H1 (cell line): ENCODE results near the gene ANK3. TPM values are rescaled to one million over a fixed set of nuclear protein-coding genes. Genes with fewer than 3 reads are reported as not detected.

Experiments
- CTCF ChIA-PET: fragments of 300-600 bp; sonication (Branson Sonifier 250); formaldehyde crosslinking; loops from one replicate; lab custom pipeline; 2021; ENCODE audit not compliant: partially characterized antibody; lab: Charles Lee
- POLR2A ChIA-PET: fragments of 300-600 bp; sonication (Branson Sonifier 250); formaldehyde crosslinking; loops from one replicate; lab custom pipeline; 2021; ENCODE audit warnings: inconsistent platforms; ENCODE audit not compliant: partially characterized antibody; lab: Charles Lee
- DNase-seq, 2 experiments: peaks; one replicate each; pipeline versions ENCODE4 v3.0.0 to v3.0.0-alpha.2; 2010 to 2022; ENCODE audit warnings: low spot score in 2 of 2, low read depth in 1 of 2, mixed read lengths in 1 of 2
- FAIRE-seq: peaks from 2 replicates; lab custom pipeline; 2011; peaks lifted over from hg19 to GRCh38; lab: Jason Lieb, UNC
- H2AFZ ChIP-seq: 2 replicates; pipeline ENCODE4 v1.8.1; 2012; ENCODE audit warnings: low read length, inconsistent platforms
- H2AK5ac ChIP-seq: 2 replicates; pipeline ENCODE4 v1.6.1; 2013; ENCODE audit warnings: low read depth, low read length
- H2BK120ac ChIP-seq: replicated peaks from 2 replicates; pipeline ENCODE3; 2013; ENCODE audit warnings: low read depth, low read length, inconsistent platforms
- H2BK12ac ChIP-seq: 2 replicates; pipeline ENCODE4 v1.6.1; 2013; ENCODE audit warnings: low read depth, low read length
- H2BK15ac ChIP-seq: 2 replicates; pipeline ENCODE4 v1.6.1; 2013; ENCODE audit warnings: low read length
- H2BK20ac ChIP-seq: 2 replicates; pipeline ENCODE4 v1.6.1; 2013; ENCODE audit warnings: low read length
- H2BK5ac ChIP-seq: 2 replicates; pipeline ENCODE4 v1.6.1; 2013; ENCODE audit warnings: low read depth, low read length
- H3K14ac ChIP-seq: 2 replicates; pipeline ENCODE4 v1.6.1; 2013; ENCODE audit warnings: inconsistent platforms; ENCODE audit not compliant: insufficient read length
- H3K18ac ChIP-seq: 2 replicates; pipeline ENCODE4 v1.6.1; 2013; ENCODE audit warnings: low read length; ENCODE audit errors: extremely low read depth
- H3K23ac ChIP-seq: 2 replicates; pipeline ENCODE4 v1.6.1; 2013; ENCODE audit warnings: inconsistent platforms; ENCODE audit not compliant: insufficient read length
- H3K23me2 ChIP-seq: 2 replicates; pipeline ENCODE4 v1.6.1; 2013; ENCODE audit warnings: low read depth, low read length
- H3K27ac ChIP-seq: 2 replicates; pipeline ENCODE4 v1.6.1; 2011; ENCODE audit warnings: low read depth, low read length, inconsistent platforms
- H3K27me3 ChIP-seq, 4 experiments: replicated peaks in 1 of 4; 1 replicate in 1 of 4; 2 replicates in 3 of 4; pipeline versions ENCODE4 v1.6.1 to v1.8.1; 2011 to 2013; ENCODE audit warnings: low read length in 3 of 4, mild to moderate bottlenecking in 3 of 4, inconsistent platforms in 2 of 4, mixed read lengths in 2 of 4, moderate library complexity in 1 of 4; ENCODE audit not compliant: control insufficient read depth in 3 of 4, insufficient read depth in 3 of 4; ENCODE audit errors: extremely low read depth in 1 of 4
- H3K36me3 ChIP-seq, 4 experiments: 2 replicates each; pipeline versions ENCODE4 v1.6.1 to v1.8.1; 2011 to 2013; ENCODE audit warnings: mild to moderate bottlenecking in 4 of 4, low read length in 3 of 4, moderate library complexity in 2 of 4, control low read depth in 1 of 4, inconsistent platforms in 1 of 4; ENCODE audit not compliant: insufficient read depth in 4 of 4, control insufficient read depth in 2 of 4
- H3K4ac ChIP-seq: replicated peaks from 2 replicates; pipeline ENCODE3; 2013; ENCODE audit warnings: low read length, low read depth, mixed read lengths, inconsistent platforms; ENCODE audit not compliant: insufficient read length
- H3K4me1 ChIP-seq, 4 experiments: replicated peaks in 1 of 4; 1 replicate in 1 of 4; 2 replicates in 3 of 4; pipeline versions ENCODE4 v1.6.1 to v1.8.1; 2011 to 2013; ENCODE audit warnings: low read length in 3 of 4, inconsistent platforms in 2 of 4, mixed read lengths in 1 of 4; ENCODE audit not compliant: insufficient read depth in 4 of 4, control insufficient read depth in 3 of 4
- H3K4me2 ChIP-seq, 2 experiments: 2 replicates each; pipeline versions ENCODE4 v1.6.1 to v1.8.1; 2011 to 2013; ENCODE audit warnings: low read depth in 2 of 2, low read length in 2 of 2, control low read depth in 1 of 2, inconsistent platforms in 1 of 2, mild to moderate bottlenecking in 1 of 2; ENCODE audit not compliant: insufficient read depth in 1 of 2
- H3K4me3 ChIP-seq, 4 experiments: fragments of 200-600, 300-600 bp in 1 of 4; sonication (generic), shearing (Covaris generic), sonication (Bioruptor Twin) in 1 of 4; 2 replicates each; pipeline versions ENCODE4 v1.5.1 to v1.8.1; 2011 to 2016; ENCODE audit warnings: low read length in 4 of 4, low read depth in 3 of 4, control low read depth in 2 of 4, inconsistent platforms in 2 of 4, mild to moderate bottlenecking in 2 of 4, mixed read lengths in 1 of 4, moderate library complexity in 1 of 4; ENCODE audit not compliant: insufficient read depth in 2 of 4; ENCODE audit errors: extremely low read depth in 1 of 4
- H3K56ac ChIP-seq: replicated peaks from 2 replicates; pipeline ENCODE3; 2013; ENCODE audit warnings: low read depth, mild to moderate bottlenecking, mixed read lengths, low read length, inconsistent platforms; ENCODE audit not compliant: insufficient read length
- H3K79me1 ChIP-seq: 2 replicates; pipeline ENCODE4 v1.6.1; 2013; ENCODE audit warnings: low read depth, low read length, control low read depth
- H3K79me2 ChIP-seq, 2 experiments: 2 replicates each; pipeline versions ENCODE4 v1.6.1 to v1.8.1; 2012 to 2013; ENCODE audit warnings: low read length in 2 of 2, mild to moderate bottlenecking in 2 of 2, inconsistent platforms in 1 of 2; ENCODE audit not compliant: insufficient read depth in 2 of 2, control insufficient read depth in 1 of 2
- H3K9ac ChIP-seq, 4 experiments: replicated peaks in 1 of 4; 1 replicate in 1 of 4; 2 replicates in 3 of 4; pipeline versions ENCODE4 v1.6.1 to v1.8.1; 2011 to 2013; ENCODE audit warnings: low read depth in 3 of 4, low read length in 3 of 4, control low read depth in 2 of 4, mild to moderate bottlenecking in 2 of 4, moderate library complexity in 2 of 4, inconsistent platforms in 1 of 4; ENCODE audit errors: extremely low read depth in 1 of 4
- H3K9me3 ChIP-seq, 2 experiments: 2 replicates each; pipeline versions ENCODE4 v1.6.1 to v1.8.1; 2012 to 2013; ENCODE audit warnings: mild to moderate bottlenecking in 2 of 2, moderate library complexity in 2 of 2, control low read depth in 1 of 2, inconsistent platforms in 1 of 2, low read depth in 1 of 2, low read length in 1 of 2, mixed read lengths in 1 of 2; ENCODE audit not compliant: insufficient read depth in 2 of 2
- H4K20me1 ChIP-seq, 2 experiments: replicated peaks in 1 of 2; 2 replicates each; pipeline versions ENCODE3 to v1.8.1; 2011 to 2013; ENCODE audit warnings: inconsistent platforms in 2 of 2, low read length in 2 of 2, mild to moderate bottlenecking in 1 of 2; ENCODE audit not compliant: insufficient read depth in 2 of 2, control insufficient read depth in 1 of 2
- H4K5ac ChIP-seq: 2 replicates; pipeline ENCODE4 v1.6.1; 2013; ENCODE audit warnings: low read length, low read depth, mixed read lengths, inconsistent platforms; ENCODE audit not compliant: insufficient read length
- H4K8ac ChIP-seq: 2 replicates; pipeline ENCODE4 v1.8.0; 2013; ENCODE audit warnings: mild to moderate bottlenecking, moderate library complexity, low read length, inconsistent platforms; ENCODE audit not compliant: insufficient read depth; ENCODE audit errors: extremely low read depth
- H4K91ac ChIP-seq: replicated peaks from 2 replicates; pipeline ENCODE3; 2013; ENCODE audit warnings: low read length, mixed read lengths, inconsistent platforms; ENCODE audit not compliant: insufficient read length
- CHD2 ChIP-seq: IDR thresholded peaks from 2 replicates; pipeline ENCODE4 v1.6.1; 2012; ENCODE audit warnings: low read length, improper control_type of control experiment
- HDAC2 ChIP-seq, 2 experiments: fragments of 300-600 bp in 1 of 2; sonication (generic) in 1 of 2; IDR thresholded peaks; 2 replicates each; pipeline ENCODE4 v1.6.1; 2011 to 2012; ENCODE audit warnings: low read depth in 2 of 2, low read length in 2 of 2, mild to moderate bottlenecking in 2 of 2, moderate library complexity in 2 of 2, borderline replicate concordance in 1 of 2, inconsistent platforms in 1 of 2
- JUND ChIP-seq: IDR thresholded peaks from 2 replicates; pipeline ENCODE4 v1.6.1; 2011; ENCODE audit warnings: mild to moderate bottlenecking, improper control_type of control experiment, low read length
- KDM1A ChIP-seq: fragments of 200-600, 300-600 bp; sonication (generic); IDR thresholded peaks from 2 replicates; pipeline ENCODE4 v1.7.1; 2016; ENCODE audit warnings: mild to moderate bottlenecking, low read length, borderline replicate concordance
- RAD21 ChIP-seq, 2 experiments: IDR thresholded peaks in 1 of 2; conservative IDR thresholded peaks in 1 of 2; 2 replicates each; pipeline ENCODE4 v1.6.1; 2011; ENCODE audit warnings: low read depth in 2 of 2, low read length in 2 of 2, improper control_type of control experiment in 1 of 2, inconsistent platforms in 1 of 2, mild to moderate bottlenecking in 1 of 2, moderate library complexity in 1 of 2
- RFX5 ChIP-seq: IDR thresholded peaks from 2 replicates; pipeline ENCODE4 v1.6.1; 2011; ENCODE audit warnings: low read depth, low read length, improper control_type of control experiment, borderline replicate concordance
- RXRA ChIP-seq: IDR thresholded peaks from 2 replicates; pipeline ENCODE4 v1.6.1; 2011; ENCODE audit warnings: low read depth, mild to moderate bottlenecking, low read length, moderate library complexity; ENCODE audit not compliant: insufficient read depth
- SIN3A ChIP-seq, 2 experiments: IDR thresholded peaks in 1 of 2; conservative IDR thresholded peaks in 1 of 2; 2 replicates each; pipeline ENCODE4 v1.6.1; 2011 to 2012; ENCODE audit warnings: low read length in 2 of 2, improper control_type of control experiment in 1 of 2, low read depth in 1 of 2, mild to moderate bottlenecking in 1 of 2
- SP1 ChIP-seq: IDR thresholded peaks from 2 replicates; pipeline ENCODE4 v1.6.1; 2011; ENCODE audit warnings: low read depth, low read length
- TAF7 ChIP-seq: optimal IDR thresholded peaks from 2 replicates; pipeline ENCODE3; 2011; ENCODE audit warnings: low read depth, mild to moderate bottlenecking, inconsistent platforms, low read length, moderate library complexity, borderline replicate concordance
- WGBS, 2 experiments: shearing (Covaris generic) in 1 of 2; methylation state at CpG; one replicate each; pipeline versions ENCODE4 v1.1.6 to v1.1.7; 2013 to 2015; ENCODE audit warnings: low lambda C conversion rate in 2 of 2, mixed read lengths in 2 of 2, inconsistent platforms in 1 of 2, low coverage in 1 of 2, missing lambda C conversion rate in 1 of 2; ENCODE audit not compliant: insufficient replicate concordance in 2 of 2, insufficient coverage in 1 of 2, insufficient read length in 1 of 2; ENCODE audit errors: extremely low coverage in 1 of 2, missing lambda C conversion rate in 1 of 2; 5-methylcytosine and 5-hydroxymethylcytosine counted together
- polyA plus RNA-seq, 7 experiments: library from polyadenylated mRNA; depleted of rRNA in 3 of 7; stranded (reverse) in 5 of 7; unstranded in 2 of 7; fragments of >200 nt in 5 of 7; fragments of 200-250 nt in 2 of 7; gene quantifications; 1 replicate in 5 of 7; 2 replicates in 1 of 7; 4 replicates in 1 of 7; pipeline versions ENCODE4 v1.2.1 to v1.2.3, GENCODE V29; 2011 to 2013; ENCODE audit warnings: missing spikeins in 2 of 7, mixed read lengths in 2 of 7
- total RNA-seq: library from RNA; stranded (reverse); fragmentation: NEBNext Ultra II Directional; extraction: Animal tissue kit (Norgen Biotek cat#: 25700); gene quantifications from 2 replicates; pipeline ENCODE4 v1.2.1, GENCODE V29; 2021

Gene ANK3
- total and polyA plus RNA-seq, 2 of the 8 experiments (the other 6 are each of a cell fraction or from before 2014, with no cell fraction given): 18.1 to 67.9 TPM

- no peaks in the 10 kb centered on the region for H4K20me1 ChIP-seq
- no peak overlapping the region for H2AFZ ChIP-seq
- no peak overlapping the region for H3K23ac ChIP-seq
- POLR2A ChIA-PET: interaction anchor here (0.5 to 1.6 kb wide), 2 partner anchors 30 to 130 kb away, joined by 3 read pairs; no protein-coding TSS in a partner anchor
- H3K23me2 ChIP-seq: no peaks in the 10 kb centered on the region
- H2BK20ac ChIP-seq: no peak overlapping the region
- FAIRE-seq: no peak
- no peak overlapping the region for H3K9ac ChIP-seq
- no peak overlapping the region for H3K4ac ChIP-seq
- H4K91ac ChIP-seq: no peak overlapping the region
- H3K79me1 ChIP-seq: no peaks in the 10 kb centered on the region
- no peak overlapping the region for H2BK120ac ChIP-seq
- no peak overlapping the region for H4K5ac ChIP-seq
- CTCF ChIA-PET: interaction anchor here (0.8 to 1.4 kb wide), 3 partner anchors 9 to 21 kb away, joined by 3 to 4 read pairs (median 3); no protein-coding TSS in a partner anchor
- H3K36me3 ChIP-seq: no peaks in the 10 kb centered on the region
- no peak overlapping the region for H3K18ac ChIP-seq
- no peaks in the 10 kb centered on the region for H3K9me3 ChIP-seq
- no peaks in the 10 kb centered on the region for H3K27me3 ChIP-seq
- peaks cover 0 to 6% (median 4%) of the 10 kb centered on the region in 4 experiments; a peak in 5 of 7 replicates for H3K4me1 ChIP-seq
- H2BK12ac ChIP-seq: no peak overlapping the region
- H3K4me2 ChIP-seq: peak overlapping the region; percentile 6 to 42; a peak in 3 of 4 replicates
- WGBS, 2 experiments: 53% methylated on average over 2 of the region's 2 CpGs; no CpG with 5 or more reads in 1 of the 2 experiments
- H2AK5ac ChIP-seq: no peak overlapping the region
- no peak overlapping the region; a peak in 1 of 8 replicates for H3K4me3 ChIP-seq
- no peak overlapping the region for H3K14ac ChIP-seq
- no peak overlapping the region for H2BK15ac ChIP-seq
- H3K79me2 ChIP-seq: no peaks in the 10 kb centered on the region
- H4K8ac ChIP-seq: no peak overlapping the region
- H3K56ac ChIP-seq: no peak overlapping the region
- no peak overlapping the region for H2BK5ac ChIP-seq
- H3K27ac ChIP-seq: no peak overlapping the region
- DNase-seq: no peak
- TF ChIP-seq SP1 (no peak), SIN3A (conservative IDR thresholded peaks at IDR 0.05 in 1 of 2, IDR thresholded peaks at IDR 0.05 in 1 of 2; ENCODE audit: low read depth in 1 of 2, low read length in 2 of 2) (no peak), HDAC2 (IDR thresholded peaks at IDR 0.05; ENCODE audit: borderline replicate concordance in 1 of 2, low read depth in 2 of 2, low read length in 2 of 2) (no peak), TAF7 (no peak), RFX5 (no peak), RAD21 (IDR thresholded peaks at IDR 0.05 in 1 of 2, conservative IDR thresholded peaks at IDR 0.05 in 1 of 2; ENCODE audit: low read depth in 2 of 2, low read length in 2 of 2) (no peak), KDM1A (no peak), RXRA (no peak), CHD2 (no peak), JUND (no peak)
Measured at GRCh38 chr10:60258429-60258797, 131.3 kb downstream of the ANK3 start.
